Measurements from ENCODE around the gene ZSCAN1.

Gene ZSCAN1

DNA sequence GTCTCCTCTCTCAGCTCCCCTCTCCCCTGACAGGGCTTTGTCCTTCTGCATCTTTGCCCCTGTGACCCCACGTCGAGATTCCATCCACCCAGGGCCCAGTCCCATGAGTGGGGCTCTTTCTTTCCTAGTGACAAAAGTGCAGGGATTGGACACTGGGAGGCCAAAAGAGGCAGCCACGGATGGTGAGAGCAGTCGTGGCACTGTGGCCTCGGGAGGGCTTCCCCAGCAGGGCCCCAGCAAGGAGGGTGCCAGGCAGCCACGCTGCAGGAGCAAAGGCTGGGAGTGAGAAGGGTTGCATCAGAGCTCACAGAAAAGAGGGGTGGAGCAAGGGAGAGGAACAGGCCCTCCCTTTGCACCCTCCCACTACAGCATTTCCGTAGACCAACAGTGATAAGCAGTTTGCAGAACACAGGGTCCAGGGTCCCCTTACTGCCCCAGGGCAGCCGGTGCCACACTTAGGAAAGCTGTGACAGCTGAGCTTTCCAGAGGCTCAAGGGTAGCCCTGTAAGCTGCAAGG is 4.9 kb downstream of the ZSCAN1 start:
- no peak for DNase-seq (ENCODE audit: low read depth in 2 of 2)
- no peak overlapping the region for H3K4me3 ChIP-seq (replicated peaks in 1 of 2; ENCODE audit: low read depth in 2 of 2, low read length in 2 of 2)
- TF ChIP-seq, protein P1, sequence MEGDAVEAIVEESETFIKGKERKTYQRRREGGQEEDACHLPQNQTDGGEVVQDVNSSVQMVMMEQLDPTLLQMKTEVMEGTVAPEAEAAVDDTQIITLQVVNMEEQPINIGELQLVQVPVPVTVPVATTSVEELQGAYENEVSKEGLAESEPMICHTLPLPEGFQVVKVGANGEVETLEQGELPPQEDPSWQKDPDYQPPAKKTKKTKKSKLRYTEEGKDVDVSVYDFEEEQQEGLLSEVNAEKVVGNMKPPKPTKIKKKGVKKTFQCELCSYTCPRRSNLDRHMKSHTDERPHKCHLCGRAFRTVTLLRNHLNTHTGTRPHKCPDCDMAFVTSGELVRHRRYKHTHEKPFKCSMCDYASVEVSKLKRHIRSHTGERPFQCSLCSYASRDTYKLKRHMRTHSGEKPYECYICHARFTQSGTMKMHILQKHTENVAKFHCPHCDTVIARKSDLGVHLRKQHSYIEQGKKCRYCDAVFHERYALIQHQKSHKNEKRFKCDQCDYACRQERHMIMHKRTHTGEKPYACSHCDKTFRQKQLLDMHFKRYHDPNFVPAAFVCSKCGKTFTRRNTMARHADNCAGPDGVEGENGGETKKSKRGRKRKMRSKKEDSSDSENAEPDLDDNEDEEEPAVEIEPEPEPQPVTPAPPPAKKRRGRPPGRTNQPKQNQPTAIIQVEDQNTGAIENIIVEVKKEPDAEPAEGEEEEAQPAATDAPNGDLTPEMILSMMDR (IDR thresholded peaks at IDR 0.05; ENCODE audit: low read depth, low read length) = no peak

DNA sequence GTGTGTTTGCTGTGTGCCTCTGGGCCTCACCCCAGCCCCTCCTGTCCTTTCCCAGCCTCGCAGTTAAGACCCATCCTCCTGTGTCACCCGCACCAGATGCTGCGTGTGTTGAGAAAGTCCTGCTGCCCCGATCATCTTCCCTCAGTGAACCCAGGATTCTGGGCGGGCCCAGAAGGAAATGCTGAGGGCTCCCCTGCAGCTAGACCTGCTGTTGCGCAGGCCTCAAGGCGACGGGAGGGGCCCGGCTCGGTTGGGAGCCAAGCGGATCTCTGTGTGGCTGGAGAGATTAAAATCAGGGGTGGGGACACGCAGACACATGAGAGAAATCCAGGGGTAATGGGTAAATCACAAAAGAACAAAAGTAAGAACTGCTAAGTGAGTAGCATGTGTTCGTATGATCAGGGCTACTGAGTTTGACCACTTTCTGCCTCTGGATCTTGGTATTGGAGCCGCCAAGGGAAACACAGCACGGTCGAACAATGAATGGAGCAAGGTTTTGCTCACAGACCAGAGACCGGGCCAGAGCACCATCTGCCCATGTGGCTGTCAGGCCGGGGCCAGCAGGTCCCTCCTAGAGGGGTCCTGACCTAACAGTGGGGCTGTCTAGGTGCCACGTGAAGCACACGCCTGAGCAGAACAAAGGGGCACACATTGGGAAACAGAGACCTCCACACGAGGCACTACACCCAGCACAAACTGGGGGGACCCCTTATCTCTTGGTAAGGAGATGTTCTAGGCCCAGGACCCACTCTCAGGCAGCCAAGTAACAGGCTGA is 7.1 kb downstream of the ZSCAN1 start:
- TF ChIP-seq, protein P1 (IDR thresholded peaks at IDR 0.05; ENCODE audit: low read depth, low read length) = no peak
- no peak for DNase-seq (ENCODE audit: low read depth in 2 of 2)
- no peak overlapping the region for H3K4me3 ChIP-seq (replicated peaks in 1 of 2; ENCODE audit: low read depth in 2 of 2, low read length in 2 of 2)

DNA sequence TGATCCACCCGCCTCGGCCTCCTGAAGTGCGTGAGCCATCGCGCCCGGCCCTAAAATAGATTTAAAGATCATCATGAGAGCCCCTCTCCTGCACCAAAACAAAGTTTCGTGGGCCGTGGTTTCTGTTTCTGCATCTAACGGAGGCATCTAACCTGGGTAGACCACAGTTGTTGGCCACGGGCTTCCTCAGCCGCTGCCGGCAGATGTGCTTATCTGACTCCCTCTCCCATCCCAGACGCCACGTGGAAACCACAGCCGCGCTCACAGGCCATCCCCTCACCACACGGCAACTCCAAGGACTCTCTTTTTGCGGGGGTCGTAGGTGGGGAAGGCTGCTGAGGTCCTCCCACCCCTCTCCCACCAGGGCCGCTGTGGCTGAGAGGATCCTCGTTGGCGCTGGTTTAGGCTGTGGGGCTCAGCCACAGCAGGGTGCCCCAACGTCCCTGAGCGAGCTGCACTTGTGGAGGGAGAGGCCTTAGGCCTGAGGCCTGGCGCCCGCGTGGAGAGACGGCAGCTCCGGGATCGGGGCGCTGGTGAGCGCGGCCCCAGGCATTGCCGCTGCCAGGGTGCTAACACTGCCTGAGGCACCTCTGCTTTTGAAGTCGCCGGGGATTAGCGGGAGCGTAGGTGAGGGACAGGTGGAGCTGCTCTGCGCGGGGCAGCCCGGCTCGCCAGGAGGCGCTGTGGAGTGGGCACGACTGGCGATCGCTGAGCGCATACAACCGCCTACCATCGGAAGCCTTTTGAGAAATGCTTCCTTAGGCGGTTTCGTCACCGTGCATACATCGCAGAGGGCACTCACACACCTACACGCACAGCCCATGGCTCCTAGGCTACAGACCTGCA is 8.9 kb downstream of the ZSCAN1 start:
- no peak for DNase-seq (ENCODE audit: low read depth in 2 of 2)
- no peak overlapping the region for H3K4me3 ChIP-seq (replicated peaks in 1 of 2; ENCODE audit: low read depth in 2 of 2, low read length in 2 of 2)
- TF ChIP-seq, protein P1 (IDR thresholded peaks at IDR 0.05; ENCODE audit: low read depth, low read length) = no peak

DNA sequence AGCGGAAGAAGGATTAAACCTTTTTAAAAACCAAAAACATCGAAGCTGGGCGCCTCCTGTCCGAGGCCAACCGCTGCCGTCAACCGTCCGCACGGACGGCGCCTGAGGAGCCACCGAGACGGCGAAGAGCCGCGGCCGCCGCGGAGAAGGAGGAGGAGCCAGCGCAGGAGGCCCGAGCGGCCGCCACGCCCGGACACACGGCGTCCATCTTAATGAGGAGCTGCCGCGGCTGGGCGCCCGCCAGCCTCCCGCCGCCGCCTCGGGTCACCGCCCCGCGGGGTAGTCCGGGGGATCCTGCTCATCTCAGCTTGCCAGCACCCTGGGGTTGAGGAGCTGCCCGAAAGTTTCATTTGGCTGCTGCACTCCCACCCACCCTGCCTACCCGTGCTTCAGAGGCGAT is 10.6 kb downstream of the ZSCAN1 start:
- H3K4me3 ChIP-seq (replicated peaks in 1 of 2; ENCODE audit: low read depth in 2 of 2, low read length in 2 of 2) = no peak overlapping the region
- no peak for DNase-seq (ENCODE audit: low read depth in 2 of 2)
- TF ChIP-seq, protein P1 (IDR thresholded peaks at IDR 0.05; ENCODE audit: low read depth, low read length) = no peak

DNA sequence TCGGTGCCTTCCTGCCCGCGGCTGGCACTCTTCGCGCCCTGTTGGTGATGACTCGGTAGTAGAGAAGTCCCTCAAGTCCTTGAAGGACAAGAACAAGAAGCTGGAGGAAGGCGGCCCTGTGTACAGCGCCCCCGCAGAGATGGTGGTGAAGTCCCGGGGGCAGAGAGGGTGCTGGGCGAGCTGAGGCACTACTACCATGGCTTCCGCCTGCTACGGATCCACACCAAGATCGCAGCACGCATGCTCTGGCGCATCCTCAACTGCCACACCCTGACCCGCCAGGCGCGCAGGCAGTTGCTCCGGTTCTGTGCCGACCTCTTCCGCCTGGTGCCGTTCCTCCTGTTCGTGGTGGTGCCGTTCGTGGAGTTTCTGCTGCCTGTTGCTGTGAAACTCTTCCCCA is 11.1 kb downstream of the ZSCAN1 start:
- no peak overlapping the region for H3K4me3 ChIP-seq (replicated peaks in 1 of 2; ENCODE audit: low read depth in 2 of 2, low read length in 2 of 2)
- DNase-seq (ENCODE audit: low read depth in 2 of 2) = no peak
- TF ChIP-seq, protein P1 (IDR thresholded peaks at IDR 0.05; ENCODE audit: low read depth, low read length) = no peak

DNA sequence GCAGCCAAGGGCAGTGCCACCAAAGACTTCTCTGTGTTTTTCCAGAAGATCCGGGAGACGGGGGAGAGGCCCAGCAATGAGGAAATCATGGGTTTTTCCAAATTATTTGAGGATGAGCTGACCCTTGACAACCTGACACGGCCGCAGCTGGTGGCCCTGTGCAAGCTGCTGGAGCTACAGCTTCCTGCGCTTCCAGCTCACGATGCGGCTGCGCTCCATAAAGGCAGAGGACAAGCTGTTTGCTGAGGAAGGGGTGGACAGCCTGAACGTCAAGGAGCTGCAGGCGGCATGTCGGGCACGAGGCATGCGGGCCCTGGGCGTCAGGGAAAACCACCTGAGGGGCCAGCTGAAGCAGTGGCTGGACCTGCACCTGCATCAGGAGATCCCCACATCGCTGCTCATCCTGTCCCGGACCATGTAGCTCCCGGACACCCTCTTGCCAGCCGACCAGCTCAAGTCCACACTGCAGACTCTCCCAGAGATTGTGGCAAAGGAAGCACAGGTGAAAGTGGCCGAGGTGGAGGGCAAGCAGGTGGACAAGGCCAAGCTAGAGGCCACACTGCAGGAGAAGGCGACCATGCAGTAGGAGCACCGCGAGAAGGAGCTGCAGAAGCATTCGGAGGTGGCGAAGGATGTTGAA is 11.7 kb downstream of the ZSCAN1 start:
- TF ChIP-seq, protein P1 (IDR thresholded peaks at IDR 0.05; ENCODE audit: low read depth, low read length) = no peak
- no peak for DNase-seq (ENCODE audit: low read depth in 2 of 2)
- H3K4me3 ChIP-seq (replicated peaks in 1 of 2; ENCODE audit: low read depth in 2 of 2, low read length in 2 of 2) = no peak overlapping the region

Measured in cardiac fibroblast (primary cell).